ENCODE measurements around the gene NUP85.
"Not testable (repeated sequence)": the region's sequence is repeated elsewhere in the genome, so short reads cannot be mapped to it uniquely, and the experiment has no call there.

NUP85 gene

DNA sequence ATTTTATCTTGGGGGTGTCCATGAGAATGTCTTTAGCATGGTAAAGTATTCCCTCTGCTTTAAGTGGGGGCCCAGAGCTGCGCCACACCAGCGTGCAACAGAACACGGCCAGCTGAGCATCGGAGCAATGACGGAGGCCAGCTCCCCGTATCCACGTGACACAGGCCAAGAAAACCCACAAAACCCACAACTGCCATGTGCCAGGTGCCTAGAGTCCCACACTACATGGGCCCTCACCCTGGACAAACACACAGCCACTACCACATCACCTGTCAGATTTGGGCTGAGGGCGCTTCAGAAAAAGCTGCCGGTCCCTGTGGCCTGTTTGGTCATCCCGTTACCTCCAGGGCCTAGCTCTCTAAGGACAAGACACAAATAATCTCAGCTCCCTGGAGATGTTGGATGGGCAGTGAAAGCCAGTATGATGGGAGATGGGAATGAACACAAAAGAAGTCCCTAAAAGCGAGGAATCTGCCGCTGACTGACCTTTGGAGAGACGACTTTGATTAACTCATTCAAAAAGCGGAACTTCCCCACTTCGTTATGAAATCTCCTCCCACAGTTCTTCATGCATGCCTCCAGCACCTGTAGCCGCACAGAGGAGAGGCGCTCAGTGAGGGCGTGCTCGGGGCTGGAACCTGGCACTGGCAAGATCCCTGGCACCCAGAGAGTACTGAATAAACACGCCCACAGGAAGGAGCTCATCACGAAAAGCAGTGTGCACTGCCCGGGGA is 38.8 kb downstream of the NUP85 start:
- peak; percentile 95 for DNase-seq

DNA sequence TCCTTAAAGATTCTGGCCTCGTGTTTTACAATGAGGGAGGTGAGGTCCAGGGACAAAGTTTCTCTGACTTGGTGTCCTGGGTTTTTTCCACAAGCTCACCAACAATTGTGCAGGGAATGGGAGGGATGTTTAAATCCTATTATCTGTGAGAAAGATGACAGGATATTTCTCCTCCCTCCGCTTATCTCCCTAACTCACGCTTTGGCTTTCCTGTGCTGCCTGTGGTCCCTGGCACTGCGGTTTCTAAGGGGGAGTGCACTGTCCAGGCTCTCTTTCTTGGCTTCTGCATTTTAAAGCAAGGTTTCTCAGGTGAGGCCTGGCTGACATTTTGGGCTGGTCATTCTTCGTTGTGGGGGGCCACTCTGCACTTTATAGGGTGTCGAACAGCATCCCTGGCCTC is 39.5 kb downstream of the NUP85 start:
- peak; percentile 33 for DNase-seq

DNA sequence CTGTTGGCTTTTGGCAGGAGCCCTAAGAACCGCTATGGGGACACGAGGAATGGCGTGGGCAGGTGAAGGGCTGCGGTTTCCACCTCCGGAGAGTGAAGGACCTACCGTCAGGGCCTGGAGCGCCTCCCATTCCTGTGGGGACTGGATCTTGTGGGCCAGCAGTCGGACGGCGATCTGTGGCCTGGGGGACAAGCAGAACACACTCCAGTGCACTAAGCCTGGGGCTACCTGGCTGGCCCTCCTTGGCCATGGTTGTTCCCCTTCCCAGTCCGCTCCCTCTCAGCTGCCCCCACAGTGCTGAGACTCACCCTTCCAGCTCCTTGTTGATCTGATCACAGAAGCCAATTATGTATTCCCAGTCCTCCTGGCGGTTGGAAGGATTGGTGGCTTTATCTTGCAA is 40.9 kb downstream of the NUP85 start:
- DNase-seq: no peak

DNA sequence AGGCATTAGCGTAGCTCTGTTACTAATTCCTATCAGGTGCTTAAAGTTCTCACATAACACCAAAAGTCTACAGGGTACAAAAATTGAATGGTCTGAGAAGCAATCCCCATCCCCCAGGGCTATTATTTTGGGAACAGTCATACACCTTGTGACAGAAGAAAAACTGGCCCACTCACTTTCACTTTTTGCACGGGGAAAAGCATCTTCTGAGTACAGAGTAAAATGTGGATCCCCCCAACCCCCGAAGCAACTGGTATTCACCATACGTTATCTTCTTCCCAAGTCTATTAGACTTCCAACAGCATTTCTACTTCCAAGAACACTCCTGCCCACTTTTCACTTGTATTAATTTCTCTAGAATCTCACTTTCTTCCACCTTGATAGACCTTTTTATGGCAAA is 44.1 kb downstream of the NUP85 start:
- DNase-seq: no peak

DNA sequence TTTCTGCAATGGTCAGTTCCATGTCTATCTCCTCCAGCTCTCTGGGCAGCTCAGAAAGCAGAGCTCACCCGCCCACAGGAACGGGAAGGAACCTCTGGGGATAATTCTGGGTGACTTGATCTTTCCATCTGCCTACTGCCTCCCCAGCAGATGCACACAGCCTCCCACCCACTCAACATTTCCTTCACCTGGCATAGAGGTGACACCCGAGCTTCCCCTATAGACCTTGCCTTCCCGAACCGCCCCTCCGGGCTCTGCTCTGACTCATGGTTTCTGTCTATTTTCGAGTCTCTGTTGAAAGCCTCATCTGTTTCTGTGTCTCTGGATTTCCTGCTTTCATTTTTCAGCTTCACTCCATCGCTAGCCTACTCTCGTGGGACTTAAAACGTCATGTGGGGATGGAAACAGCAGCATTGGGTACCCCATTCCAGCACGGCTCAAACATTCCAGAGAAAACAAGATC is 44.6 kb downstream of the NUP85 start:
- no peak for DNase-seq

DNA sequence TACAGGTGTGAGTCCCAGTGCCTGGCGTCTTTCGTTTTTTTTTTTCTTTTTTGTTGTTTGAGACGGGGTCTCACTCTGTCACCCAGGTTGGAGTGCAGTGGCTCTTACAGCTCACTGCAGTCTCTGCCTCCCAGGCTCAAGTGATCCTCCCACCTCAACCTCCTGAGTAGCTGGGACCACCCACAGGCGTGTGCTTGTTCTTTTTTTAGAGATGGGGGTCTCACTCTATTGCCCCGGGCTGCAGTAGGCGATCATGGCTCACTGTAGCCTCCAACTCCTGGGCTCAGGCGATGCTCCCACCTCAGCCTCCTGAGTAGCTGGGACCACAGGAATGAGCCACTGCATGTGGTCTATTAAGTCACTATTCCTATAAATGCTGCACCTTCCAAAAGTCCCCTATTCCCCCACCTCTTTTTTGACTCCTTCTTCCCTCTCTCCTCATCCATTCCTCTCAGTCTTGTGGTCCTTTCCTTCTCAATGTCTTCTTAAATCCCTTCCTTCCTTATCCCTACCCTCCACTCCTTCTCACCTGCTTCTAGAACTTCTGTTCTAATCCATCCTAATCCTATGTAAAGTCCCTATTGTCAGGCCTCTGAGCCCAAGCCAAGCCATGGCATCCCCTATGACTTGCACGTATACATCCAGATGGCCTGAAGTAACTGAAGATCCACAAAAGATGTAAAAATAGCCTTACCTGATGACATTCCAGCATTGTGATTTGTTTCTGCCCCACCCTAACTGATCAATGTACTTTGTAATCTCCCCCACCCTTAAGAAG is 46.7 kb downstream of the NUP85 start:
- DNase-seq: no peak

DNA sequence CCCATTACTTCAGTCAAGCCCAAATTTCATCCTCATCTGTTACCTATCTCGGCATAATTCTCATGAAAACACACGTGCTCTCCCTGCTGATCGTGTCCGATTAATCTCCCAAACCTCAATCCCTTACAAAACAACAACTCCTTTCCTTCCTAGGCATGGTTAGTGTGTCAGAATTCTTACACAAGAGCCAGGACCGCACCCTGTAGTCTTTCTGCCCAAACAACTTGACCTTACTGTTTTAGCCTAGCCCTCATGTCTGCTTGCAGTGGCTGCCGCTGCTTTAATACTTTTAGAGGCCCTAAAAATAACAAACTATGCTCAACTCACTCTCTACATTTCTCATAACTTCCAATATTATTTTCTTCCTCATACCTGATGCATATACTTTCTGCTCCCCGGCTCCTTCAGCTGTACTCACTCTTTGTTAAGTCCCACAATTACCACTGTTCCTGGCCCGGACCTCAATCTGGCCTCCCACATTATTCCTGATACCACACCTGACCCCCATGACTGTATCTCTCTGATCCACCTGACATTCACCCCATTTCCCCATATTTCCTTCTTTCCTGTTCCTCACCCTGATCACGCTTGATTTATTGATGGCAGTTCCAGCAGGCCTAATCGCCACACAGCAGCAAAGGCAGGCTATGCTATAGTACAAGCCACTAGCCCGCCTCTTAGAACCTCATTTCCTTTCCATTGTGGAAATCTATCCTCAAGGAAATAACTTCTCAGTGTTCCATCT is 50.6 kb downstream of the NUP85 start:
- DNase-seq: not testable (repeated sequence)

DNA sequence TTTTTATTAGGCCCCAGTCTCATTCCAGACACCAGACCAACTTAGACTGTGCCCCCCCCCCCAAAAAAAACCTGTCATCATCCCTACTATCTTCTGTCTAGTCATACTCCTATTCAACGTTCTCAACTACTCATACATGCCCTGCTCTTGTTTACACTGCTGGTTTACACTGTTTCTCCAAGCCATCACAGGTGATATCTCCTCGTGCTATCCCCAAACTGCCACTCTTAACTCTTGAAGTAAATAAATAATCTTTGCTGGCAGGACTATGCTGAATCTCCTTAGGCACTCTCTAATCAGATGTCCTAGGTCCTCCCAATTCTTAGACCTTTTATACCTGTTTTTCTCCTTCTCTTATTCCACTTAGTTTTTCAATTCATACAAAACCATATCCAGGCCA is 51.7 kb downstream of the NUP85 start:
- DNase-seq: not testable (repeated sequence)

DNA sequence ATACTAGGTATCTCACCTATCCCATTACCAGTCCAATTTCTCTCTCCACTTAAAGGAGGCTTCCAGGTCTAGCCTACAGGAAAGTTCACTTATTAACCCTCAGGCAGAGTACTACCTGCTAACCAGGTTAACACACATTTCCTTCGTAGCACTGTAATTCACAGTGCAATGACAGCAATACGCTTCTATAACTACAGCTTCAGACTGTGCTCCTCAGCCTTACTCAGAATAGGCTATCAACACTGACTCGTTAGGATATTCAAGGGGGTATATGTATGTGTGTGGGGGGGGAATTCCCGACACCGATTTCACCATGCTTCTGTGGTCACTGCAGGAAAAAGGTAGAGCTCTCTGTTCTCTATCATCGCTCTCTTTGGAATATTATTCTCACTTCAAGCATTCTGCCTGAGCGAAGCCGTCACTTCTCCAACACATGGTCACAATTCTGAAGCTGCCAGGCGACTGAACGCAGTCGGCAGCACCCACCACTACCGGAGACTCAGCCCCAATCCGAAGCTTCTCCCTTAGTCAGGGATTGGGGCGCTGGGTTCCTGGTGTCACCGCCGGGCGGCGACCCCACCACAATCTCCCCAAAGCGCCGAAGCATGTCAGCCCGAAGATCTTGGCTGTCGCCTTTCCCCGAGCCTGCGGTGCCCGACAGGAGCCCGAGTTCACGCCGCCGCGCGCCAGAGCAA is 55.3 kb downstream of the NUP85 start:
- DNase-seq: no peak

DNA sequence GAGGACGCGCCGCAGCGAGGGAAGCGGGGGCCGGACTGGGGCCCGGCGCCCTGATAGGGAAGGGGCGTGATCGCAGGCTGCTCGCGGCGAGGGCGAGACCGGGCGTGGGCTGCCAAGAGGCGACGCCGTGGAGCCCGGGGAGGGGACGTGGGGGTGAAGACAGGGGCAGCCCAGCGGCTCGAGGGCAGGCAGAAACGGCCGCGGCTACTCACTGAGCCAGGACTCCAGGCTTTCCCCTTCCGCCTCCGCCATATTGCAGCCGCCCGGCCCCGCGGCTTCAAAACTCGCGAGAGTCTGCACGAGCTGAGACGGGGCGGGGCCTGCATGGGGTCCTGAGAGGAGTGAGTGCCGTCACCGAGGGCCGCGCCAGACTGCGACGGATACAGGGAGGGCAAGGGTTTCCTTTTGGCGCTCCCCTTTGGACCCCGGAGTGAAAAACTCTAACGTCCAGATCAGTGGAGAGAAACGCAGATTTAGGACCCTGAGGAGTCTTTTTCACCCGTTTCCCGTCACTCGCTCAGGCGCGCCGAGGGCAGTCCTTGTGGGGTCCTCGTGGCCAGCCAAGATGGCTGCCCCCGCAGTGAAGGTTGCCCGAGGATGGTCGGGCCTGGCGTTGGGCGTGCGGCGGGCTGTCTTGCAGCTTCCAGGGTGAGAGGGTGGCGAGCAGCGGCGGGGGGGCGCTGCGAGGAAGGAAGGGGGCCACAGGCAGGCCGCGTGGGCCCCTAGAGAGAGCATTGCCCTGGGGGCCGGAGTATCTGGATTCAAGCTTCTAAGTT is 56.0 kb downstream of the NUP85 start, which contains the start of the genes GGA3 and MRPS7:
Gene GGA3, minus strand, starts transcription at position 271 of the 776 bp plus-strand sequence. Its CDS starts 19 bp downstream, at position 252.
Gene MRPS7, plus strand, starts transcription at position 544 of the 776 bp plus-strand sequence. Its CDS starts 22 bp downstream, at position 566.
- peak; percentile 73 for DNase-seq

DNA sequence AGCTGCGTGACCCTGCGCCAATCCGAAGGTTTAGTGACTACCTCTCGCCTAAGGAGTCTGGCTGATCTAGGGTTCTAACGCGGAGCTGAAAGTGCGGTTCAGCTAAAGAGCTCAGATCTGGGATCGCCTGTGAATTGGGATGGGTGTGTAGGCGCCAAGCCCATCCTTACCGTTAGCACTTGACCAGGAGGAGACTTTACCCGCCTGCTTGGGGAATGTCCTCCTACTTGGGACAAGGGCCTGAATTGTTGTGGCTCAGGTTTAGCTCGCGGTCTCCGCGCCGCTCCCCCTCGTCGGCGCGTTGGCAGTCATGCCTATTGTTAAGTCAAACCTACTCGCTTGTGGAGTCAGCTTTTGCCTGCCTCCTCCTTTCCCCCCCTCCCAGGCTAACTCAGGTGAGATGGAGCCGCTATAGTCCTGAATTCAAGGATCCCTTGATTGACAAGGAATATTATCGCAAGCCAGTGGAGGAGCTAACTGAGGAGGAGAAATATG is 56.7 kb downstream of the NUP85 start:
- DNase-seq: no peak

DNA sequence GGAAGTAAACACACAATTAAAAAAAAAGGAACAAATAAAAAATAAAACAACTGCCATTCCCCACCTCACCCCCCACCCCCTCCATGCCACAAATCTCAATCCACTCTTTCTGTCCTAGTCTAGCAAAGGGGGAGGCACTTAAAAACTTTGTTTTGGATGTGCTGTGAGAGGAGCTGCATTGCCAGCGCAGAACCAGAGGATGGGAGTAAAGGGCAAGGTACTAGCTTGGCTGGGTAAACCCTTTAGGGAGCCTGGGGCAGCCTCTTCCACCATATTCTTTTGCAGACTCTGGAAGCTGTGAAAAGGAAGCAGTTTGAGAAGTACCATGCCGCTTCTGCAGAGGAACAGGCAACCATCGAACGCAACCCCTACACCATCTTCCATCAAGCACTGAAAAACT is 57.6 kb downstream of the NUP85 start:
- no peak for DNase-seq

DNA sequence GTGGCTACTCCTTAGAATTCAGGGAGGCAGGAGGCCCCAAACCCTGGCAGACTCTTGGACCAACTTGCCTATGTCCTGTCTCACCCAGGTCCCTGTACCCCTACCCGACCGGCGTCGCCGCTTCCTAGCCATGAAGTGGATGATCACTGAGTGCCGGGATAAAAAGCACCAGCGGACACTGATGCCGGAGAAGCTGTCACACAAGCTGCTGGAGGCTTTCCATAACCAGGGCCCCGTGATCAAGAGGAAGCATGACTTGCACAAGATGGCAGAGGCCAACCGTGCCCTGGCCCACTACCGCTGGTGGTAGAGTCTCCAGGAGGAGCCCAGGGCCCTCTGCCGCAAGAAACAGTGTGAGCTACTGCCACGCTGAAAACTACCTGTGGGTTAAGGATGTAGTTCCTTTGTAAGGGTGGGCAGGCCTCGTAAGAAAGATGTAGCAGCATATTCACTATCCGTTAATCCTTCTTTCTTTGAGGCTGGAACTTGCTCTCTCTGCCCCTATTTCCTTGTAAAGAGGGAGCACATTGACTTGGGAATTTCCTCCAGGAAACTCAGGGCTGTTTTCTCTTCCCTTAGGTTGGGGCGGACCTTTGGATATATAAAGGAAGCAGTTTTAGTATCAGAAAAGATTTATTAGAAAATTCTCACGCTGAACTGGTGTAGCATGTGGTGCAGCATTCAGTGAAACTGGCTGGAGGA is 60.3 kb downstream of the NUP85 start:
- DNase-seq: no peak

DNA sequence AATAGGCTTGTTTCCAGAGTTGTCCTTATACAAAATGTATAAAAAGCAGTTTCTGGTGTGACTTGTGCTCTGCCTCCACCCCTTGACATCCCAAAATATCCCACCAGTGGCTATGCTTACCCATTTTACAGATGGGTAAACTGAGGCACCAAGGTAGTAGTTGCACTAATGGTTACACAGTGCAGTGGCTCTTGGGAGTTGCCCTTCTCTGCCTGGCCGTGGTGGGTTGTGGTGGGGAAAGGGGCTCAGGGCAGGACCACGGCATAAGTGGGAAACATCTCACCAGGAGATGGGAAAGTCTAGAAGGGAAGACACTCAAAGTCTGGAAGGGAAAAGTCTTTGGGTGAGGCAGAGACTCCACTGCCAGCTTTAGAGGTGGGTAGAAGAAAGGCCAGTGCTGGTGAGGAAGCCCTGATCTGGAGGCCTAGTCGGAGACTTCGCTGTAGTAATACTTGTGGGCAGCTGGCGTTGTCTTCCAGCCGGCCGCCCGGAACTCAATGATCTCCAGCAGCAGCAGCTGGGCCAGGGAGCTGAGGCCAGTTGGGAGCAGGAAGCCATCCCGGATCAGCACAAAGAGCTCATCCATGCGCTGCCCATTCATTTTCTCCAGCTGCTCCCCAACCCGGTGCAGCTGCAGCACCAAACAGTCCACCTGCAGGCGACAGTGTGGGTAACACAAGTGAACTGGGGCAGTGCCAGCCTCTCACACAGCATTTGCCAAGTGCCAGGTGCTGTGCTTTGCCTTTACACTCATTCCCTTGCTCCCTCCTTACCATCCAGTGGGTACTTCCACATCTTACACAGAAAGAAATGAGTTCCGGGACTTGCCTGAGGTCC is 61.1 kb downstream of the NUP85 start:
- DNase-seq: no peak

DNA sequence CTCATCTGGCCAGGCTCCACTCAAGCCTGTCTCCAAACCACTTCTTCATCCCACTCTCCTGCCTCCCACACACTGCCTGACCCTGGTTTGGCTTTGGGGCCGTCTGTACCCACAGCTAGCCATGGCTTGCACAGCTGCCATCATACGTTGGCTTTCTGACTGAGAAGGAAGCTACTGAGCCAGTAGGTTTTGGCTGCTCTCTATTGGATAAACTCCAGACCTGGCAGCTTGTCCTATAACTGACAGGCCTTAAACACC is 61.6 kb downstream of the NUP85 start:
- peak; percentile 90 for DNase-seq

DNA sequence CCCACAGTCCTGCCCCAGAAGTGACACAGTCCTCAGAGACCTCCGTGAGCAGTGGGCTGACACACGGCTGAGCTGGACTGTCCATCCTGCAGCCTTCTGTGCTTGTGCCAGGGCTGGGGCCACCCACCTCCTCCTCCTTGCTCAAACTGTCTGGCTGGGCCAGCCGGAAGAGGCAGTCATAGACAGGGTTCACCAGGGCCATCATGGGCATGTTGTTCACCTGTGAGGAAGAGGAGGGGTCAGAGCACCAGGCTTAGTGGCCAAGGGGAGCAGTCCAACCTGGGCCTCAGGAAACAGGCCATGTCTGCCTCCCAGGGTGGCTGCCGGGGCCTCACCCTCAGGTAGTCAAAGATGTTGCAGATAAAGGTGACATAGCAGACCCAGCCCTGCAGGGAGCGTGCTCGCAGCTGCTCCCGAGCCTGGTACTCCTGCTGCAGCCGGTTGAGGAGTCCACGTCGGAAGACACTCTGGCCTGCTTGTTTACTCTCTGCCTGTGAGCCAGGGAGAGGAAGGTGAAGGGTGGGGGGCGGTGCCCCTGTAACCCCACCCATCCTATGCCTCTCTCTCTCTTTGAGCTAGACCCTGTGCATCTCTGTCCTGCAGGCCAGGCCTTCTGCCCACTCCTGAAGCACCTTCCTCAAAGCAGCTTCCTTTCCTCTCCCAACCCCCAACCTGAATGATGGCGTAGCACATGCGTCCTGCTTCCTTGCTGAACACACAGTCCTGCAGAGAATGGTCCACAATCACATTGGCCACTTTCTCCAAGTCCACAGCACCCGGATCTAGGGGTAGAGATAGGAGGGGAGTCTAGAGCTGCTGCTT is 62.1 kb downstream of the NUP85 start:
- no peak for DNase-seq

DNA sequence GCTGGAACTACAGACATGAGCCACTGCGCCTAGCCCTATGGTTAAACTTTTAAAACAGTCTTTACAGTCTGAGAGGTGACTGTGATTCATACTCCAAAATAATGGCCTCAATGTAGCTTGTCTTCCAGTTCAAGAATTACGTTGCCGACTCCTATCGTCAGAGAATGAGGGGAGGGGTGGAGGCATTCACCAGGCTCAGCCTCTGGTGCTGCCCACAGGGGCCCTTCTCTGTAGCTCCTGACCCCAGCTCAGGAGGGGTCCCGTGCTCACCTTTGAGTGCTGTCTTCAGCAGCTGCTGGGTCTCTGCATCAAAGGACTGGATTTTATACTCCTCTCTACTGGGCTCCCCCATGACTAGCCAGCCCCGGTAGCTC is 64.4 kb downstream of the NUP85 start:
- no peak for DNase-seq

DNA sequence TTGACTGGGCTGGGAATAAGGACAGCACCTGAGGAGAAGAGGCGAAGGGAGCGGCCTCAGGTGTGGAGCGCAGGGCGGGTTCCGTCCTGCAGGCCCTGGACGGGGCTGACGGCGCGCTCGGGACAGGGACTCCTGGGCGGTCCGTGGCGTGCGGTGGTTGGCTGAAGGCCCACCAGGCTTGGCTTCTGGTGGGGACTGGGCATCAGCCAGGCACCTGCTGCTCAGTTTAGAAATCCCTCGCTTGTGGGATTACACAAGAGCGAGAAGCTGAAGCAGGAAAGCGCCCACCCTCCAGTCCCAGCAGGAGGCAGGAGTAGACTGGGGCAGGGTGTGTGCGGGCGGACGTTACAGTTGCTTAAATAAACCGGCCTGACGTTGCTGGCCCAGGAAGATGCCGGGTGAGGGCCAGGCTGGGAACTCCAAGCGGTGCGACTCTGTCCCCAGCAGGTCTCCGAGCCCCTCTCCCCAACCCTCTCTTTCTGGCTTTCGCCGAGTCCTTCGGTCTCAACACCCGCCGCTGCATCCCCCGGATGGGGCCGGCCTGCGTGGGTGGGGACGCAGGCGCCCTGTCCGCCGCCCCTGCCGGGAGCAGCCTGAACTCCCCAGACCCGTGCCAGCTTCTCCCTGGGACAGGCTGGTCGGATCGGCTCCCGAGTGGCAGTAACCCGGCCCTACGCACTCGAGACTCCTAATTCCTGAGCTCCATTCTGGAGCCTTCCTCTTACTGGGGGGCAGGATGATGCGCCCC is 64.9 kb downstream of the NUP85 start:
- DNase-seq: peak; percentile 81

DNA sequence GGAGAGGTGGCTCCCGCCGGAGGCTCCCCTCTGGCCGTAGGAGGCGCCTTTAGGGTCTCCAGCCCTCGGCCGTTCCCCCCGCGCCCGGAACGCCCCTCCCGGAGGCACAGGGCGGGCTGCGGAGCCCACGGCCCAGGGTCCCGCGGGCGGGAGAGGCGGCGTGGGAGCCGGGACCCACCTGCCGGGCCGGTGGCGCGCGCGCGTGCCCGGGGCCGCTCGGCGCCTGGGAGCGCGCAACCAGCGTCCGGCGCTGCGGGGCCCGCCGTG is 65.4 kb downstream of the NUP85 start, which contains the start of gene MIF4GD:
Gene MIF4GD, minus strand, starts transcription at position 266 of the 267 bp plus-strand sequence. CDS start 1,036 bp downstream, outside the sequence.
- no peak for DNase-seq

All from GF-D8 (cell line).